ENCODE data around the gene CGREF1.

Gene CGREF1

GRCh38 chr2:27054721-27055120 is 64.2 kb downstream of the CGREF1 start:
- FAIRE-seq = no peak
- DNase-seq (ENCODE audit: extremely low spot score, insufficient read length, low read depth) = no peak

DNA sequence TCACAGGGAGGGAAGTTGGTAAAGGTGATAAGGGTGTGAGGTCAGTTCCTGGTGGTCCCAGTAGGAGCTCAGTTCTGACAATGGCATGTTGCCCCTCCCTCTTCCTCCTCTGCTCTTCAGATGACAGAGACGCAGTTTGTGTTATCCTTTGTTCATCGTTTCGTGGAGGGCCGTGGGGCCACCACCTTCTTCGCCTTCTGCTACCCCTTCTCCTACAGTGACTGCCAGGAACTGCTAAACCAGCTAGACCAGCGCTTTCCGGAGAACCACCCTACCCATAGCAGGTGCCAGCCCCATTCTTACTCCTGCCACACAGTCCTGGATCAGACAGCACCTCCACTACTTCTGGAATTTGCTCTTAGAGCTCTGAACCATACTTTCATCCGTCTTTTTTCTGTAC is 65.2 kb downstream of the CGREF1 start:
- no peak for DNase-seq (ENCODE audit: extremely low spot score, insufficient read length, low read depth)
- no peak for FAIRE-seq

GRCh38 chr2:27053321-27053720 is 65.6 kb downstream of the CGREF1 start:
- FAIRE-seq = no peak
- DNase-seq (ENCODE audit: extremely low spot score, insufficient read length, low read depth) = no peak

- DNase-seq (ENCODE audit: extremely low spot score, insufficient read length, low read depth) = no peak
- no peak for FAIRE-seq
These were observed 66.9 kb downstream of the CGREF1 start for GRCh38 chr2:27051902-27052645.

GRCh38 chr2:27050996-27051901 is 67.7 kb downstream of the CGREF1 start, which contains the start of gene AGBL5:
TSS of gene AGBL5 (plus strand) at chr2:27051668. CDS start at chr2:27052959, 1,291 bp downstream.
- FAIRE-seq (peak; percentile 85), DNase-seq (ENCODE audit: extremely low spot score, insufficient read length, low read depth) (peak; percentile 98)

All from GM18507 (cell line).